Left forelimb (tissue), 1 donor: ENCODE measurements around the gene YBX2.
A peak's percentile ranks its signal among the peaks of the same experiment; 100 is the strongest.
"Not testable (repeated sequence)": the region's sequence is repeated elsewhere in the genome, so short reads cannot be mapped to it uniquely, and the experiment has no call there.

Source experiments
- DNase-seq: peaks from one replicate; pipeline ENCODE4 v3.0.0-alpha.2; 2018; ENCODE audit warnings: low spot score

Gene YBX2

DNA sequence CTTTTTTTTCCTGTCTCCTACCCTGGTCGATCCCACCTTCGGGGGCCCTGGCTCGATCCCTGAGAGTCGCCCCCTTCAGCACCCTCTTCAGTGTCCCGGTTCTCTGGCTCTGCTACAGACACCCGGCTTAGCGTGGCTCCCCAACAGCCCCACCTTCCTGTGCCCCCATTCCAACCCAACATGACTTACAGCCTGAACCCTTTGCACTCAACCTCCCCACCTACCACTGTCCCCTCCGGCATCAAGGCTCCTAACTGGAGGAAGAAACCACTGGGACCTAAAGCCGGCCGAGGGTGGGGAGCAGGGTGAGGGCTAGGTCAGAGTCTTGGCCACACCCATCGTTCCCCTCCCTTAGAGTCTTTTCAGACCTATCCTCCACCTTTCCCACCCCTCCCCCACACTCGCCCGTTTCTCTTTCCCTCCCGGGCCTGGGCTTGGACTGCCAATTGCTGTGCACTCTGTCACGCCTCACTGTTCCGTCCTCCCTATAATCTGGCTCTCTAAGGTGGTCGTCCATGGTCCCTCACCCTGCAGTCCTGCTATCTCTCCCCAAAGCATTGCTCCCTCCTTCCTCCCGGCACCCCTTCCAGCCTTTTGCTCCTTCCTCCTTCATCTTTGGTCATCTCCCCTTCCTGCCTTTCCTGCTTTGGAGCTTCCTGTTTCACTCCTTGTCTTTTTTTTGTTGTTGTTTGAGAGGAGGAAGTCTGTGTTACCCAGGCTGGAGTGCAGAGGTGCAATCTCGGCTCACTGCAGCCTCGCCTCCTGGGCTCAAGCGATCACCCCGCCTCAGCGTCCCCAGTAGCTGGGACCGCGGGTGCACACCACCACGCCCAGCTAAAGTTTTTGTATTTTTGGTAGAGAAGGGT, 31.3 kb downstream of the YBX2 start:
- DNase-seq: no peak

DNA sequence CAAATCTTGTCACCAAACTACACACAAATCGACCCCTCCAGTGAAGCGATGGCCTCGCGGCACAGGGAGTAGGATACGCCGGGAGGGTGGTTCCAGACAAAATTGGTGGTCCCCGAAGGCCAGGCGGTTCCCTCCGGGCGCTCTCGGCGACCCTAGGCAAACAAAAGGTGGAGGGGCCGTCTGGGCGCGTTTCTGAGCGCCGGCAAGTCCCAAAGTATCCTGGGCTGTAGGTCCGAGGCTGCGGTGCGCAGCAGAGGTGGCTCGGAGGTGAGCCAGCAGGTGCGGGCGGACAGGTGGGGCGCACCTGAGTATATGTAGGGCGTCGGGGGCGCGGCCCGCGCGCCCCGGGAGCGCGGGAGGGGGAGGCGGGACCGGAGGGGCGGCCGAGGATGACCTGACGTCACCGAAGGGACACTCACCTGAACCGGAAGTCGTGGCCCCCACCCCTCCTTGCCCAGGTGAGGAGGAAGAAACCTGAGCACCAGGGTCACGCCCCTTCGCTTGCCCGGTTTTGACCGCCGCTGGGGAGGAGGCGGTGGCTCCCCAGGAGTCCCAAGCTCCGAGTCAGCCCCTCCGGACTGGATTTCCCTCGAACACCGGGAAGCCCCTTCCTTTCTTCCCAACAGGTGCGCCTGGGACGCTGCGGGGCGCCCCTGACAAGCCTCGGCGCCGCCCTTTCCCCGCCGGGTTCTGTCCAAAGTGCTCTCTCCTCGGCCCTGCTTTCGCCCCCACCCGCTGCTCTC, 32.1 kb downstream of the YBX2 start, which contains the start of gene CLDN7:
Gene CLDN7, minus strand, starts transcription at position 287 of the 743 bp plus-strand sequence. CDS start 435 bp downstream, outside the sequence.
- DNase-seq: no peak

DNA sequence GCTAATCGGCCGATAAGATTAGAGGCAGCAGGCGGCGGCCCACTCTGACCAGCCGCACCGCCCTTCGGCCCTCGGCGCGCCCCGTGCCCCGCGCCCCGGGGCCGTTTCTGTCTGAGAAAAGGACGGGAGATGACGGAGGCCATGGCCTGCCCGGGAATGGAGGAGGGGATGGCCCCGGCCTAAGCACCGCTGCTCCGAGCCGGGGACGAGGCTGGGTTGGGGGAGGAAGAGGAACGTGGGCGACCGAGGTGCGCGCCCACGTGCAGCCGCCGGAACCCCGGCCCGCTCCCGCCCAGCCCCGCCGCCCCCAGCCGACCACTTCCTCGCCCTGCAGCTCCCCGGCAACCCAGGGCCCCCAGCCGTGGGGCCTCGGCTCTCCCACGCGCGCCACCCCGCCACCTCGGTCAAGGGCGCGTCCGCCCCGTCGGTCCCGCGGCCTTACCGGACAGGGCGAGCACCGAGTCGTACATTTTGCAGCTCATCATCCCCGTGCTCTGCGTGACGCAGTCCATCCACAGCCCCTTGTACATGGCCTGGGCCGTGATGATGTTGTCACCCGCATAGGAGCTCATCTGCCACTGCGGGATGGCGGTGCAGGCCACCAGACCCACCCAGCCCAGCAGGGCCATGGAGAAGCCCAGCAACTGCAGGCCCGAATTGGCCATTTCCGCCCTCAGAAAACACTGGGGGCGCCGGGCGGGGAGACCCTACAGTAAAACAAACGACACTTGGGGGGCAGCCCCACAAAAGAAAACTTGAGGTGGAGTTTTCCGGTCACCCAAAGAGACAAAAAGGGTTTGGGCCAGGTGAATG, 32.9 kb downstream of the YBX2 start:
- DNase-seq: no peak

DNA sequence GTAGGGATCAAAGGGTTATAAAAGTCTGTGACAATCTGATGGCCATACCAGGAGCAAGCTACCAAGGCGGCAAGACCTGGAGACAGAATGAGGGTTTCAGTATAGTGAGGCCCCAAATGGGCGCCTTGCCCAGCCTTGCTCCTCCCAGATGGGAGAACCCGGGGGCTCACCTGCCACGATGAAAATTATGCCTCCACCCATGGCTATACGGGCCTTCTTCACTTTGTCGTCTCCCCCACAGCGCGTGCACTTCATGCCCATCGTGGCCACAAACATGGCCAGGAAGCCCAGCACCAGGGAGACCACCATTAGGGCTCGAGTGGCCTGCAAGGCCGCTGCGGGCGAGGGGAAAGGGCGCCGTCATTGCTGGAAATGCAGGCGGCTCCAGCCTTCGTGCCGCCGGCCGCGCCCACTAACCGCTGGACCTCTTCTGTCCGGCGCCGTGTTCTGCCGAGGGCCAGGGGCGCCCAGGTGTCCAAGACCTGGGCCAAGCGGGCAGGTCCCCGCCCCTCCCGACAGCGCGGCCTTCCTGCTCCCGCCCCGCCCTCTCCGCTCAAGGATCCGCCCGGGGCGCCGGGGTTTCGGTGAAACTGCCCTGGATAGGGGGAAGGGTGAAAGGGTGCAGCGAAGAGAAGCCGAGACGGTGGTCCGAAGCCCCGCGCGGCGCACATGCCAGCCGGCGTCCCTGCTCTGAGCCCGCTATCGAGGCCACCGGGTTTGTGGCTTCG, 33.6 kb downstream of the YBX2 start:
- no peak for DNase-seq

DNA sequence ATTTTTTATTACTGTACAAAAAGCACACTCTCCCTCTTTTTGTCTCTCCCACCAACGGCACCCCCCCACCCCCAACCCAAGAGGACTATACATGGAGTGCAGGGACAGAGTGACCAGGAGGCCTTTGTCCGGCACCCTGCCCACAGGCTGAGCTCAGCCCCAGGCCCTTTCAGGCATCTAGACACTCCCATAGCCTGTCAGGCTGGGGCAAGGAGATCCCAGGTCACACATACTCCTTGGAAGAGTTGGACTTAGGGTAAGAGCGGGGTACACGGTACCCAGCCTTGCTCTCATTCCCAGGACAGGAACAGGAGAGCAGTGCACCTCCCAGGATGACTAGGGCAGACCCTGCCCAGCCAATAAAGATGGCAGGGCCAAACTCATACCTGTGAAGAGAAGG, 34.3 kb downstream of the YBX2 start:
- DNase-seq: no peak

DNA sequence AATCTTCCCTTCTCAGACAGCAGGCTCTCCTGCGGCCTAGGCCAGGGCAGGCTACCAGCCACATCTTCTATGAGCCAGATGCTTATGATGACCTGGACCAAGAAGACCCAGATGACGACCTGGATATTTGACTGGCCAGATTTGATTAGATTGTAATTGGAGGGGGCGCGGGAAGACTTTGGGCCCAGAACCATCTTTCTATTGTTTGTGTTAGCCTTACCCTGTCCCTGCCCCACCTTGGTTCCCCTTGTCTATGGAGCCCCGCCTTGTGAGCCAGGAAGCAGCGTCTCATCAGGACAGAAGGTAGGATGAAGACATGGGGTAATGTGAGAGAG, 34.9 kb downstream of the YBX2 start:
- DNase-seq: no peak

DNA sequence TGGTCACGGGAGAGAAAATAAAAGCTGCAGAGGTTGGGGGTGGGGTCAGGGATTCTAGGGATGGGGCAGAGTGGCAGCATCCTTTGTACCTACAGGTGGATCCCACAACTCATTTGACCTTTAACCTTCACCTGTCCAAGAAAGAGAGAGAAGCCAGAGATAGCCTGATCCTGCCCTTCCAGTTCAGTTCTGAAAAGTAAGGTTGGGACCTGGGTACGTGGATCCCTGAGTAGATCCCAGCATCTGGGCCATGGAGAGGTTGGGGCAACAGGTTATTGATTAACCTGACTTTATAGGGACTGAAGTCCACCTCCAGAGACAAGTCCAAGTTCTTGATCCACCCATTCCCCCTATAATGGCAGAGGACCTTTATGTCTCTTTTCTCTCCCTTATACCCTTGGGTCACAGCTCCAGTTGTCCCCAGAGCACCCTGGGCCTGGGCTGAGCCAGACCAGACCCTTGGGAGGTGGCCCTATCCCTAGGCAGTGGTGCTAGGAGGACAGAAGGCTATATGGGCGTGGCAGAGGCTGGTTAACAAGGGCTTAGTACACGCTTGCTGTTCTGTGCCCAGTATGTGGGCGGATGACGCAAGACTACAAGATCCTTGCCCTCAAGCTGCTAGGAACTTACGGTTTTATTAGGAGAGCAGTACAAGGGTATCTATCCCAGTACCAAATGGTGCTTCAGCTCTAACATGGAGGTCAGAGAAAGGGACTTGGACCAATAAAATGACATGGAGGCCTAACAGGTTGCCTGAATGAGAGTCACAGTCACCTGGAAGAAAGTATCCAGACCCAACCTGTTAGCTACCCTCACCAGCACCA, 35.5 kb downstream of the YBX2 start:
- no peak for DNase-seq

DNA sequence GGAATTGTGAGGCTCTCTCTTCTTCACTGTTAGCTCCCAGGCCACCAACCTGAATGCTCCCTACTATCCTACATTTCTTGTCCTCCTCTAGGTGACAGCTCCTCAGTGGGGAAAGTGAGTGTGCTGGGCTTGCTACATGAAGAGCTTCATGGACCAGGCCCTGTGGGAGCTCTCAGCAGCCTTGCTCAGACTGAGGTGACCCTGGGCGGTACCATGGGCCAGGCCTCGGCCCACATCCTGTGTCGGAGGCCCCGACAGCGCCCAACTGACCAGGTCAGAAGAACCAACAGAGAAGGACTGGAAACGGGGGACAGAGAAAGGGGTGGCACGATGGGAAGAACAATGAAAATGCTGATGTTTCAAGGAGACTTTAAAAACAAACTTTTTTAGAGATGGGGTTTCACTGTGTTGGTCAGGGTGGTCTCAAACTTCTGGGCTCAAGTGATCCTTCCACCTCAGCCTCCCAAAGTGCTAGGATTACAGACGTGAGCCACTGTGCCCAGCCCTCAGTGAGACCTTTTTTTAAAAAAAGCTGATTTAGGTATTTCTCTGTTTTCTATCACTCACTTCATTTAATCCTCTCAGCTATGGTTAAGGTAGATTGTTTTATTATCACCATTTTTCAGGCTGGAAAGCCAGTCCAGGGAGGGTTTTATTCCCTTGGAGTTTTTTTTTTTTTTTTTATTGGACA, 37.5 kb downstream of the YBX2 start:
- DNase-seq: no peak

DNA sequence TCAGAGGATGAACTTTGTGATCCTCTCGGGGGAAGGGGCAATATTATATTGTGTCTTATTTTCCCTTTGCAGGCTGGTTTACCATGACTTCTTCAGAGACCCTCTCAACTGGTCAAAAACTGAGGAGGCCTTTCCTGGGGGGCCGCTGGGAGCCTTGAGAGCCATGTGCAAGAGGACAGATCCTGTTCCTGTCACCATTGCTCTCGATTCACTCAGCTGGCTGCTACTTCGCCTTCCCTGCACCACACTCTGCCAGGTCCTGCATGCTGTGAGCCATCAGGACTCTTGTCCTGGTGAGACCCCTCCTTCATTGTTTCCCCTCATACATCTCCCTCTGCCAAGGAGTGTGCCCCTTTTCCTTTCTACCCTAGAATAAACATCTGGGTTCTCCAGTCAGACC, 39.9 kb downstream of the YBX2 start:
- DNase-seq: no peak

DNA sequence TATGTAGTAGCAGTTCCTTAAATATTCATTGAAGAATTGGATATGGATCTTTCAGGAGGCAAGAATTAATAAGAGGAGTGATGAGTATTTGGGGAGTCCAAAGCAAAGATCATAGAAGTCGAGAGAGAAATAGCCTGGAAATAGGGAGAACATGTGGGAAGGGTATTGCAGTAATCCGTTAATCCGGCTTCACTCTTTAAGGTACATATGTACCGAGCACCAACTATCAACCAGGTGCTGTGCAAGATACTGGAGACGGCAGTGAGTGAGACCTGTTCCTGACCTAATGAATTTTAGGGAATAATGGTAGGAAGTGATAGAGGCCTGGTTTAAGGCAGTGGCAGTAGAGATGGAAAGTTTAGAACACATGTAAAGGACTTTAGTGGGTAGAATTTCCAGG, 41.4 kb downstream of the YBX2 start:
- no peak for DNase-seq

DNA sequence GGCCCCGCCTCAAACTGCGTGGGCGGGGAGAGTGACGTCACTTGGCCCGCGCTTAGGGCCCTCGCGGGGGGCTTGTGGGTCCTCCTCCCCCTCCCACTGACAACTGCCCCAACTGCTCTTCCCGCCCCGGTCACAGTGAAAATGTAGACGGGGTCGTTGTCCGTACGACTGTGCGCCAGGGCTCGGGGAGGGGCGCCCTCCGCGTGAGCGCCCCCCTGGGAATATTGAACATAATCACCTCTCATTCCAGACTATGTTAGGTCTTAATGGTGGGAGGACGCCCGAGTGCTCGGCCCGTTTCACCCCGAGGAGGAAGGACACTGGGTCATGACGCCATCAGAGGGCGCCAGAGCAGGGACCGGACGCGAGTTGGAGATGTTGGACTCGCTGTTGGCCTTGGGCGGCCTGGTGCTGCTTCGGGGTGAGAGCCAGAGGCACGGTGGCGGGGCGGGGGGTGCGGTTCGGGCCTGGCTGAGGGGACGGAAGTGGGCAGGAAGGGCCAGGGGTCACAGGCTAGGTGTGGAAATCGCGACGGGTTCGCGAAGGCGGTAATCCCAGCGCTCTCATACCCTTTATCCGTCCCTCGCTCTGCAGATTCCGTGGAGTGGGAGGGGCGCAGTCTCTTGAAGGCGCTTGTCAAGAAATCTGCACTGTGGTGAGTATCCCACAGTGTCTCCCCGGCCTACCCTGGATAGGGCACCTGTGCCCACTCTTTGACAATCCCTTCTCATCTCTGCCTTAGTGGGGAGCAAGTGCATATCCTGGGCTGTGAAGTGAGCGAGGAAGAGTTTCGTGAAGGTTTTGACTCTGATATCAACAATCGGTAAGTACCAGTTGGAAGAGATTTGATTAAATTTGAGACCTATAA, 42.0 kb downstream of the YBX2 start, which contains the start of gene ELP5:
Gene ELP5, plus strand, starts transcription at position 40 of the 868 bp plus-strand sequence. Its CDS starts 336 bp downstream, at position 376.
- DNase-seq: peak; percentile 99

DNA sequence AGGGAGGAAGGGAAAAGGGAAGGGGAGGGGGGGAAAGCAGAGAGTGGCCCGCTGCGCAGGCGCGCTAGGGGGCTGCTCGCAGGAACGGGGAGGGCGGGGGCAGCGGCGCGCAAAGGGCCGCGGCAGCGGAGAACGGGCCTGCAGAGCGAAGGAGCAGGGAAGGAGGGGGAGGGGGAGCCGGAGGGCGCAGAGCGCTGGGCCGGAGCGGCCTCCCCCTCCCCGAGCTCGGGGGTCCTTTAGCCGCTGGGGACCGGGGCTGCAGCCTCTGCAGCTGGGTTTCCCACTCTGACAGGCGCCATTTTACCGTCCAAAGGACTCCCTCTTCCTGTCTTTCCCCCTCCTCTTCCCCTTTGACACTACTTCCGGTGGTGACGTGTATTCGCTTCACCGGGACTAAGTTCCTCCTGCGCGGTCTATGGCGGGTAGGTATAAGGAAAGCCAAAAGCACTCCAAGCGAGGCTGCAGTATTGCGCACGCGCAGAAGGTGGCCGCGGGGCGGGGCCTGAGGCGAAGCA, 42.7 kb downstream of the YBX2 start, which contains the start of gene CTDNEP1:
Gene CTDNEP1, minus strand, starts transcription at position 74 of the 515 bp plus-strand sequence. CDS start 438 bp downstream, outside the sequence.
- peak; percentile 94 for DNase-seq

DNA sequence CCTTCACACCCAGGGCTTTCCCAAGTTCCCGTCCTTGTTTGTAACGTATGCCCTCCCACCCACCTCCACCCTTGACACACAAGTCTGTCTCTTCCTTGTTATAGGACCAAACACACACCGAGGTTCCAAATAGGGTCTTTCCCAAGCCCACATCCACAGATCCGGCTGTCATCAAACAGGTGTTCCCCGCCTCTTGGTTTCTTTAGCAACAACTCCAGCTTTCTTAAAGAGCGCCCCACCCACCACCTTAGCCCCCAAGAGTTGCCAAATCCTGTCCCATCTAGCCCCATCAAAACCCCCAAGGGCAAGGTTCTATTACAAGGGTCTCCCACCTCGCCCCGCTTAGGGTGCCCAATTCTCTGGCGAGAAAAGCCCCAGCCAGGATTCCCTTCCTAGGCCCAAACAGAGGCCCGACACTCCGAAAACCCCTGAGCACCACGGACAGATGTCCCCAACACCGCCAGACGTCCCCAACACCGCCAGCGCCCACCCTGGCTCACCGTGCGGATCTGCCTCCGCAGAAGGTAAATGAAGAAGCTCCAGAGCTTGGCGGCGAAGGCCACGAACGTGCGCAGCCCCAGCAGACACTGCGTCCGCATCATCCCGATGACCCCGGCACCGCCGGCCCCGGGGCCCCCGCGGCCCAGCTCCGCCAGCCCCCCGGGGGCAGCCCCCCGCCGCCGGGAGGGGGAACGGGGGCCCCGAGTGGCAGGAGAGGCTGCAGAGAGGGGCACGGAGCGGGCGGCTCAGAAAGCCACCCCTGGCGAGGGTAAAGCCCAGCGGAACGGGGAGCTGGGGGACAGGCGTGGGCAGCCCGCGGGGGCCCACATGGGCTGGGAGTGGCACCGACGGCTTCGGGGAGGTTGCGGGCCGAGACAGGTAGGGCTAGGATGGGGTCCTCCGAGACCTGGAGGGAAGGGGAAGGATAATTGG, 43.5 kb downstream of the YBX2 start:
- no peak for DNase-seq

DNA sequence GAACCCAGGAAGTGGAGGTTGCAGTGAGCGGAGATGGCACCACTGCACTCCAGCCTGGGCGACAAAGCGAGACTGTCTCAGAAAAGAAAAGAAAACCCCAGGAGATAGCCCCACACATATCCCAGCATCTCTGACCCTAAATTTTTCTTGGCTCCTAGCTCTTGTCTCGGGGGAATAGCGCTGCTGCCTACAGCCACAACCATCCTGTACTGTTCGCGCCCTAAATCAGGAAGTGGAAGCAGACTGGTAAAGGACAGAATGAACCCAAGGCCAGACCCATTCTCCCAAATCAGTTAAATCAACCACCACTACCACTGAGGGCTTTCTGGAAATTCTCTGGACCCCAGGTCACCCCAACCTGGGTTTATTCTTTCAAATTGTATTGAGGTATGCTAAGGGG, 44.6 kb downstream of the YBX2 start:
- DNase-seq: no peak

DNA sequence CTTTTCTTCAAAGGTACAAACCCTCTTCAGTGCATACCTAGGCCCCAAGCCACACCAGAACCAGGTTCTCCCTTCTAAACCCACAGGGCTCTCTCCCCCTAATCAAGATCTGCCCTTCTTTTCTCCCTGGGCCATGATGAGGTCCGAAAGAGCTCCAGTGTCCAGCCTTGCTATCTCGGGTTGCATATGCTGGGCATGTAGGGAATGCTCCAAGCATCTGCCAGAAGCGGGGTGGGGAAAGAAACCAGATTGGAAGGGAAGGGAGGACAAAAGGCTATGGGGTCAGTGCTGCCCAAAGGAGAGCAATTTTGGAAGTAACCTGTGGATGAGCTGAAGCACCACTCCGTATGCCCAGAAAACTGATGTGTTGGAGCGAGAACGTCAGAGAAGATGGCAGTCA, 45.2 kb downstream of the YBX2 start:
- DNase-seq: no peak

DNA sequence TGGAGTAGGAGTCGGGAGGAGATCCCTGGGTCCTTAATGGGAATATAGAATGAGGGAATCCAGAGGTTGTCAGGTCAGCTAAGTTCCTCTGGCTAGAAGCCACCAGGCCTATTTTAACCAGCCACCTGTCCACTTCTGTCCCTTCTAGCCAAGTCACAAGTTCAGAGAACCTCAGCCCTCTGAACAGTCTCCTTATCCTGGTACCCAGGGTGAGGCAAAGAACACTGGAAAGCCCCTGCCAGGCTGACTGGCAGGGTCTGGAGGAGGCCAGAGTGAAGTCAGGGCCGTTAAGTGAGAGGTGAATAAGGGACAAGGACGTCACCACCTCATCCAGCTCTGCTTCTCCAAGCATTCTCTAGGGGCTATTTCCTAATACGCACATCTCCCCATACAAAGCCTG, 45.6 kb downstream of the YBX2 start:
- no peak for DNase-seq

DNA sequence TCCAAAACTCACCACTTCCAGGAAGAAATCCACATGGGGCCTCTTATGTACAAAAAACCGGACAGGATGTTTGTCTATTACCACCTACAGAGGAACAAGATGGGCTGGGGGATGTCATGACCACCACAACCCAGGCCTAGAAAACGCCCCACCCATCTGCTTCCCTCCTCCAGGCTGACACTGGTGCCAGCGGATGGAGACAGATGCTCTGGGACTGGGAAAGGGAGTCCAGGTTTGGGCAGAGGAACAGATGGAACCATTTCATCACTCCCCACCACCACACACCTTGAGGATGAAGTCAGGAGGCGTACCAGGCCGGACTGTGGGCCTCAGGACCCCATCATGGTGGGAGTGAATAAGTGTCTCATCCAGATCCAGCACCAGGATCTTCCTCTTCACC, 47.7 kb downstream of the YBX2 start:
- DNase-seq: no peak

DNA sequence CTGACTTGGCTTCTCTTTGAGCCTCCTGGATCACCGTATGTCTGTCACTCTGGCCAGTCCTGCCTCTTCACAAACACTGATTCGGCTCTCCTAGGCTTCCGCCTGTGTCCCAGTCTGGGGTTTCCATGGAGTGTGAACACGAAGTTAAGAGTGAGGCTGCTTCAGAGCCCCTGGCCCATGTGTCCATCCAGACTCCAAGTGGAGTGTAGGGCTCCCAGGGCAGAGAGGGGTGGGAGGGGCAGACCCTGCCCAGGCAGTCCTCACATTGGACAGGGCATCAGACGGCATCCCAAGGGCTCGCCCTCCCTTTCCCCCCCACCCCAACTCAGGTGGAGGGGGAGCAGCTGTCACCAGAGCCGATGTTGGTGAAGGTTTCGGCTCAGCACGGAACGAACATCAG, 50.6 kb downstream of the YBX2 start:
- DNase-seq: not testable (repeated sequence)
